H1 (cell line): ENCODE measurements around the gene RPS29. TPM values are rescaled to one million over a fixed set of nuclear protein-coding genes. Genes with fewer than 3 reads are reported as not detected.

Source experiments
- CTCF ChIA-PET: fragments of 300-600 bp; sonication (Branson Sonifier 250); formaldehyde crosslinking; loops from one replicate; lab custom pipeline; 2021; ENCODE audit not compliant: partially characterized antibody; lab: Charles Lee
- POLR2A ChIA-PET: fragments of 300-600 bp; sonication (Branson Sonifier 250); formaldehyde crosslinking; loops from one replicate; lab custom pipeline; 2021; ENCODE audit warnings: inconsistent platforms; ENCODE audit not compliant: partially characterized antibody; lab: Charles Lee
- DNase-seq, 2 experiments: peaks; one replicate each; pipeline versions ENCODE4 v3.0.0 to v3.0.0-alpha.2; 2010 to 2022; ENCODE audit warnings: low spot score in 2 of 2, low read depth in 1 of 2, mixed read lengths in 1 of 2
- FAIRE-seq: peaks from 2 replicates; lab custom pipeline; 2011; peaks lifted over from hg19 to GRCh38; lab: Jason Lieb, UNC
- H2AFZ ChIP-seq: 2 replicates; pipeline ENCODE4 v1.8.1; 2012; ENCODE audit warnings: low read length, inconsistent platforms
- H2AK5ac ChIP-seq: 2 replicates; pipeline ENCODE4 v1.6.1; 2013; ENCODE audit warnings: low read depth, low read length
- H2BK120ac ChIP-seq: replicated peaks from 2 replicates; pipeline ENCODE3; 2013; ENCODE audit warnings: low read depth, low read length, inconsistent platforms
- H2BK12ac ChIP-seq: 2 replicates; pipeline ENCODE4 v1.6.1; 2013; ENCODE audit warnings: low read depth, low read length
- H2BK15ac ChIP-seq: 2 replicates; pipeline ENCODE4 v1.6.1; 2013; ENCODE audit warnings: low read length
- H2BK20ac ChIP-seq: 2 replicates; pipeline ENCODE4 v1.6.1; 2013; ENCODE audit warnings: low read length
- H2BK5ac ChIP-seq: 2 replicates; pipeline ENCODE4 v1.6.1; 2013; ENCODE audit warnings: low read depth, low read length
- H3K14ac ChIP-seq: 2 replicates; pipeline ENCODE4 v1.6.1; 2013; ENCODE audit warnings: inconsistent platforms; ENCODE audit not compliant: insufficient read length
- H3K18ac ChIP-seq: 2 replicates; pipeline ENCODE4 v1.6.1; 2013; ENCODE audit warnings: low read length; ENCODE audit errors: extremely low read depth
- H3K23ac ChIP-seq: 2 replicates; pipeline ENCODE4 v1.6.1; 2013; ENCODE audit warnings: inconsistent platforms; ENCODE audit not compliant: insufficient read length
- H3K23me2 ChIP-seq: 2 replicates; pipeline ENCODE4 v1.6.1; 2013; ENCODE audit warnings: low read depth, low read length
- H3K27ac ChIP-seq: 2 replicates; pipeline ENCODE4 v1.6.1; 2011; ENCODE audit warnings: low read depth, low read length, inconsistent platforms
- H3K27me3 ChIP-seq, 4 experiments: replicated peaks in 1 of 4; 1 replicate in 1 of 4; 2 replicates in 3 of 4; pipeline versions ENCODE4 v1.6.1 to v1.8.1; 2011 to 2013; ENCODE audit warnings: low read length in 3 of 4, mild to moderate bottlenecking in 3 of 4, inconsistent platforms in 2 of 4, mixed read lengths in 2 of 4, moderate library complexity in 1 of 4; ENCODE audit not compliant: control insufficient read depth in 3 of 4, insufficient read depth in 3 of 4; ENCODE audit errors: extremely low read depth in 1 of 4
- H3K36me3 ChIP-seq, 4 experiments: 2 replicates each; pipeline versions ENCODE4 v1.6.1 to v1.8.1; 2011 to 2013; ENCODE audit warnings: mild to moderate bottlenecking in 4 of 4, low read length in 3 of 4, moderate library complexity in 2 of 4, control low read depth in 1 of 4, inconsistent platforms in 1 of 4; ENCODE audit not compliant: insufficient read depth in 4 of 4, control insufficient read depth in 2 of 4
- H3K4ac ChIP-seq: replicated peaks from 2 replicates; pipeline ENCODE3; 2013; ENCODE audit warnings: low read length, low read depth, mixed read lengths, inconsistent platforms; ENCODE audit not compliant: insufficient read length
- H3K4me1 ChIP-seq, 4 experiments: replicated peaks in 1 of 4; 1 replicate in 1 of 4; 2 replicates in 3 of 4; pipeline versions ENCODE4 v1.6.1 to v1.8.1; 2011 to 2013; ENCODE audit warnings: low read length in 3 of 4, inconsistent platforms in 2 of 4, mixed read lengths in 1 of 4; ENCODE audit not compliant: insufficient read depth in 4 of 4, control insufficient read depth in 3 of 4
- H3K4me2 ChIP-seq, 2 experiments: 2 replicates each; pipeline versions ENCODE4 v1.6.1 to v1.8.1; 2011 to 2013; ENCODE audit warnings: low read depth in 2 of 2, low read length in 2 of 2, control low read depth in 1 of 2, inconsistent platforms in 1 of 2, mild to moderate bottlenecking in 1 of 2; ENCODE audit not compliant: insufficient read depth in 1 of 2
- H3K4me3 ChIP-seq, 4 experiments: fragments of 200-600, 300-600 bp in 1 of 4; sonication (generic), shearing (Covaris generic), sonication (Bioruptor Twin) in 1 of 4; 2 replicates each; pipeline versions ENCODE4 v1.5.1 to v1.8.1; 2011 to 2016; ENCODE audit warnings: low read length in 4 of 4, low read depth in 3 of 4, control low read depth in 2 of 4, inconsistent platforms in 2 of 4, mild to moderate bottlenecking in 2 of 4, mixed read lengths in 1 of 4, moderate library complexity in 1 of 4; ENCODE audit not compliant: insufficient read depth in 2 of 4; ENCODE audit errors: extremely low read depth in 1 of 4
- H3K56ac ChIP-seq: replicated peaks from 2 replicates; pipeline ENCODE3; 2013; ENCODE audit warnings: low read depth, mild to moderate bottlenecking, mixed read lengths, low read length, inconsistent platforms; ENCODE audit not compliant: insufficient read length
- H3K79me1 ChIP-seq: 2 replicates; pipeline ENCODE4 v1.6.1; 2013; ENCODE audit warnings: low read depth, low read length, control low read depth
- H3K79me2 ChIP-seq, 2 experiments: 2 replicates each; pipeline versions ENCODE4 v1.6.1 to v1.8.1; 2012 to 2013; ENCODE audit warnings: low read length in 2 of 2, mild to moderate bottlenecking in 2 of 2, inconsistent platforms in 1 of 2; ENCODE audit not compliant: insufficient read depth in 2 of 2, control insufficient read depth in 1 of 2
- H3K9ac ChIP-seq, 4 experiments: replicated peaks in 1 of 4; 1 replicate in 1 of 4; 2 replicates in 3 of 4; pipeline versions ENCODE4 v1.6.1 to v1.8.1; 2011 to 2013; ENCODE audit warnings: low read depth in 3 of 4, low read length in 3 of 4, control low read depth in 2 of 4, mild to moderate bottlenecking in 2 of 4, moderate library complexity in 2 of 4, inconsistent platforms in 1 of 4; ENCODE audit errors: extremely low read depth in 1 of 4
- H3K9me3 ChIP-seq, 2 experiments: 2 replicates each; pipeline versions ENCODE4 v1.6.1 to v1.8.1; 2012 to 2013; ENCODE audit warnings: mild to moderate bottlenecking in 2 of 2, moderate library complexity in 2 of 2, control low read depth in 1 of 2, inconsistent platforms in 1 of 2, low read depth in 1 of 2, low read length in 1 of 2, mixed read lengths in 1 of 2; ENCODE audit not compliant: insufficient read depth in 2 of 2
- H4K20me1 ChIP-seq, 2 experiments: replicated peaks in 1 of 2; 2 replicates each; pipeline versions ENCODE3 to v1.8.1; 2011 to 2013; ENCODE audit warnings: inconsistent platforms in 2 of 2, low read length in 2 of 2, mild to moderate bottlenecking in 1 of 2; ENCODE audit not compliant: insufficient read depth in 2 of 2, control insufficient read depth in 1 of 2
- H4K5ac ChIP-seq: 2 replicates; pipeline ENCODE4 v1.6.1; 2013; ENCODE audit warnings: low read length, low read depth, mixed read lengths, inconsistent platforms; ENCODE audit not compliant: insufficient read length
- H4K8ac ChIP-seq: 2 replicates; pipeline ENCODE4 v1.8.0; 2013; ENCODE audit warnings: mild to moderate bottlenecking, moderate library complexity, low read length, inconsistent platforms; ENCODE audit not compliant: insufficient read depth; ENCODE audit errors: extremely low read depth
- H4K91ac ChIP-seq: replicated peaks from 2 replicates; pipeline ENCODE3; 2013; ENCODE audit warnings: low read length, mixed read lengths, inconsistent platforms; ENCODE audit not compliant: insufficient read length
- POLR2A ChIP-seq, 2 experiments: IDR thresholded peaks; 1 replicate in 1 of 2; 2 replicates in 1 of 2; pipeline ENCODE4 v1.6.1; 2011; ENCODE audit warnings: low read depth in 2 of 2, low read length in 2 of 2, mild to moderate bottlenecking in 2 of 2; ENCODE audit errors: control extremely low read depth in 1 of 2
- POLR2AphosphoS5 ChIP-seq: IDR thresholded peaks from 2 replicates; pipeline ENCODE4 v1.6.1; 2011; ENCODE audit warnings: low read depth, low read length
- WGBS, 2 experiments: shearing (Covaris generic) in 1 of 2; methylation state at CpG; one replicate each; pipeline versions ENCODE4 v1.1.6 to v1.1.7; 2013 to 2015; ENCODE audit warnings: low lambda C conversion rate in 2 of 2, mixed read lengths in 2 of 2, inconsistent platforms in 1 of 2, low coverage in 1 of 2, missing lambda C conversion rate in 1 of 2; ENCODE audit not compliant: insufficient replicate concordance in 2 of 2, insufficient coverage in 1 of 2, insufficient read length in 1 of 2; ENCODE audit errors: extremely low coverage in 1 of 2, missing lambda C conversion rate in 1 of 2; 5-methylcytosine and 5-hydroxymethylcytosine counted together
- polyA plus RNA-seq, 7 experiments: library from polyadenylated mRNA; depleted of rRNA in 3 of 7; stranded (reverse) in 5 of 7; unstranded in 2 of 7; fragments of >200 nt in 5 of 7; fragments of 200-250 nt in 2 of 7; gene quantifications; 1 replicate in 5 of 7; 2 replicates in 1 of 7; 4 replicates in 1 of 7; pipeline versions ENCODE4 v1.2.1 to v1.2.3, GENCODE V29; 2011 to 2013; ENCODE audit warnings: missing spikeins in 2 of 7, mixed read lengths in 2 of 7
- total RNA-seq: library from RNA; stranded (reverse); fragmentation: NEBNext Ultra II Directional; extraction: Animal tissue kit (Norgen Biotek cat#: 25700); gene quantifications from 2 replicates; pipeline ENCODE4 v1.2.1, GENCODE V29; 2021

Gene RPS29
- total and polyA plus RNA-seq, 2 of the 8 experiments (the other 6 are each of a cell fraction or from before 2014, with no cell fraction given), result 2,193 to 23,165 TPM

- Histone ChIP-seq H3K9ac (peak overlapping the region in 3 of 4 experiments; percentile 1 to 68 (median 43); a peak in 5 of 7 replicates), H3K4me2 (peak overlapping the region; percentile 68 to 78), H3K79me1 (no peaks in the 10 kb centered on the region), H2AFZ (no peak overlapping the region), H3K4me1 (peaks cover 0 to 9% (median 5%) of the 10 kb centered on the region in 4 experiments; a peak in 6 of 7 replicates), H4K5ac (no peak overlapping the region), H4K20me1 (peaks cover 15 to 24% of the 10 kb centered on the region in 2 experiments), H3K79me2 (peaks cover 25 to 66% of the 10 kb centered on the region in 2 experiments), H3K9me3 (no peaks in the 10 kb centered on the region), H4K8ac (peak overlapping the region; percentile 57; the same call in 1 of the 2 replicates), H3K18ac (peak overlapping the region; percentile 56), H3K56ac (peak overlapping the region; percentile 55), H4K91ac (no peak overlapping the region), H2AK5ac (no peak overlapping the region), H3K4ac (no peak overlapping the region), H2BK20ac (no peak overlapping the region), H2BK5ac (peak overlapping the region; percentile 40; the same call in 1 of the 2 replicates), H2BK120ac (no peak overlapping the region), H3K23ac (no peak overlapping the region), H2BK15ac (no peak overlapping the region), H2BK12ac (no peak overlapping the region), H3K27me3 (no peaks in the 10 kb centered on the region), H3K14ac (no peak overlapping the region), H3K23me2 (peaks cover 2% of the 10 kb centered on the region), H3K4me3 (peak overlapping the region; percentile 98 to 100 (median 98); a peak in 7 of 8 replicates), H3K36me3 (peaks cover 0 to 37% (median 18%) of the 10 kb centered on the region in 4 experiments; a peak in 6 of 8 replicates), H3K27ac (peak overlapping the region; percentile 71; the same call in 1 of the 2 replicates)
- DNase-seq (no peak), FAIRE-seq (no peak)
- POLR2A ChIA-PET, result interaction anchor here (1.0 to 11.0 kb wide), 16 partner anchors 10 to 227 kb away, joined by 3 to 169 read pairs (median 4); partner anchors contain the start of genes DNAAF2, KLHDC2, LRR1 and MGAT2
- WGBS, 2 experiments, result 88% methylated on average over 11 of the region's 11 CpGs; no CpG with 5 or more reads in 1 of the 2 experiments
- CTCF ChIA-PET, result no interaction called here
- TF ChIP-seq POLR2AphosphoS5 (peak; percentile 71), POLR2A (IDR thresholded peaks at IDR 0.05; ENCODE audit: control extremely low read depth in 1 of 2, low read depth in 2 of 2, low read length in 2 of 2) (no peak)
Observed at GRCh38 chr14:49584058-49584457, 2.1 kb downstream of the RPS29 start.
